Fibroblast of skin of left quadriceps (primary cell): ENCODE measurements around the gene PPP4R3A.
A peak's percentile ranks its signal among the peaks of the same experiment; 100 is the strongest.
"Not testable (repeated sequence)": the region's sequence is repeated elsewhere in the genome, so short reads cannot be mapped to it uniquely, and the experiment has no call there.

Experiments
- DNase-seq, 2 experiments: peaks; one replicate each; pipeline ENCODE4 v3.0.0-alpha.2; 2013; ENCODE audit warnings: low read depth in 2 of 2

Gene PPP4R3A

DNA sequence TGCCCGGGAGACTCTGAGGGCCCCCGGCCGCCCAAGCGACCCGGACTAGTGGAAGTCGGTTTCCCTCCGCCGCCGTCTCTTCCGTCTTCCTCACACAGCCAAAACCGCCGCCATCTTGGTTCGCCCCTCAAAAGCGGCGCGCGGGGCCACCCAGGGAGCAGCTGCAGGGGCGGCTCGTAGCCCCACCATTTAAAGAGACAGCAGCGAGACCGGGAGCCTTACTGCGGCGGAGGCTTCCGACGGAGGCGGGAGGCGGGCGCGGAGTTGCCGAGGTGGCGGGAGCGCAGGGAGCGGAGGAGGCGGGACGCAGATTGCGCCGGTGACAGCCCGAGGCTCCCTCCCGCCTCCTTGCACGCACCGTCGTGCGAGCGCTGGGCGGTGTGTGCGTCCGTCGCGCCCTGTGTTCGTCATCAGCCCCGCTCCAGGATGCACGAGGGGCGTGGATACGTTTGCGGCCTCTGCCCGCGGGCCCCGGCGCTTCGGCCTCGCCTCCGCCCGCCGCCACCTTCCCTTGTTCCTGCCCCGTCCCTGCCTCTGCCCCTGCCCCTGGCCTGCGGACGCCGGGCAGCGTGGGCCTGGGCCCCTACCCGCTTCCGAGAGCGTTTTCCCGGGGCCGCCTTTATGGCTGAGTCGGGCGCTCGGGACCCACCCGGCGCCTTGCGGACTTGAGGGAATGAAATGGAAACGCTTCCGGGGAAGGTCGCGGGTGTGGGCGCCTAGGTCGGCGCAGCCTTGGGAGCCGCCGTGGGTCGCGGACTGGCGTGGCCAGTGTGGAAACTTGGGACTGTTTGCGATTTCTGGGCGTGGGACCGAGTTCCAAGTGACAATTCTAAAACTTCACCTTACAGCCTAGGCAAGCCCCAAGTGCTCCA lies at the start of gene PPP4R3A:
Gene PPP4R3A (minus strand): TSS at position 140 of the 872 bp plus-strand sequence. CDS start 663 bp downstream, outside the sequence.
- peak; percentile 93 to 94 for DNase-seq

- DNase-seq = no peak
These were observed 45.4 kb upstream of the PPP4R3A start for GRCh38 chr14:91555531-91555930.

DNA sequence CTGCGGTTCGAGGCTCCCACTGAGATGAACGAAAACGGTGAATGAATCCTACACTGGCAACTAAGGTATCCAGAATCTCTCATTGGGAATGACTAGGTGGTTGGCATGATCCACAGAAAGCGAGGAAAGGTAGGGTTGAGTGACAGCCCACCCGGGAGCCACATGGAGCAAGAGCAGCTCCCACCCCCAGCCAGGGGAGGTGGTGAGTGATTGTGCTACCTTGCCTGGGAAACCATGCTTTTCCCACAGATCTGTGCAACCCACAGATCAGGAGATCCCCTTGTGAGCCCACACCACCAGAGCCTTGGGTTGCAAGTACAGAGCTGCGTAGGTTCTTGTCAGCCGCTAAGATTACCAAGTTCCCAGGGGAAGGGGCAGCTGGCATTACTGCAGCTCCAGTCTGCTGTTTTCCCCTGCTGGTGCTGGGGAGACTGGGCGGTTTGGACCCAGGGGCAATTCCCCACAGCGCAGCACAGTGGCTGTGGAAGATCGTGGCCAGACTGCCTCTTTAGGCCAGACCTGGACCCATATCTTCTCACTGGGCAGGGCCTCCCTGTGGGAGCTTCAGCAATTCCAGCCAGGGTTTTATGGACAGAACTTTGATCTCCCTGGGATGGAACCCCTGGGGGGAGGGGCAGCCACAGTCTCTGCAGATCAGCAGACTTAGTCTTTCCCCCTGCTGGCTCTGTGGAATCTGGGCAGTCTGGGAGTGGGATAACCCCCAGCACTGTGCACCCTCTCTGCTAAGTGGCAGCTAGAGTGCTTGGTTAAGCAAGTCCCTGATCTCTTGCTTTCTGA lies 44.6 kb upstream of the PPP4R3A start:
- no peak for DNase-seq

GRCh38 chr14:91548108-91548507 lies 38.0 kb upstream of the PPP4R3A start:
- no peak for DNase-seq

DNA sequence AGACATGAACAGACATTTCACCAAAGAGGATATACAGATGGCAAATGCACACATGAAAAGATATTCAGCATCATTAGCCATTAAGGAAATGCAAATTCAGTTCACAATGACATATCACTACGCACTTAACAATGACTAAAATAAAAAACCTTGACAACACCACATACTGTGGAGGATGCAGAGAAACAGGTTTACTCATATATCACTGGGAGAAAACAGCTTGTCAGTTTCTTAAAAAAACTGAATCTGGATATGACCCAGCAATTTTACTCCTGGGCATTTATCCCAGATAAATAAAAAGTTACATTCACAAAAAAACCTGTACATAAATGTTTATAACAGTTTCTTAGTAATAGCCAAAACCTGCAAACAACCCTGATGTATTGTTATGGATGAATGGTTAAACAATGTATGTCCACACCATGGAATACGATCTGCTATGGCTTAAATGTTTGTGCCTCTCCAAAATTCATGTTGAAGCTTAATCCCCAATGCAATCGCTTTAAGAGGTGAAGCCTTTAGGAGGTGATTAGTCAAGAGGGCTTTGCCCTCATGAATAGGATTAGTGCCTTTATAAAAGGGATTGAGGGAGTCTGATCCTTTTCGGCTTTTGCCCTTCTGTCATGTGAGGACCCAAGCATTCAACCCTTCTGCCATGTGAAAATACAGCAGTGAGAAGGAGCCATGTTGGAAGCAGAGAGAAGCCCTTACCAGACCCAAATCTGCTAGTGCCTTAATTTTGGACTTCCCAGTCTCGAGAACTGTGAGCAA lies 36.0 kb upstream of the PPP4R3A start:
- no peak for DNase-seq

DNA sequence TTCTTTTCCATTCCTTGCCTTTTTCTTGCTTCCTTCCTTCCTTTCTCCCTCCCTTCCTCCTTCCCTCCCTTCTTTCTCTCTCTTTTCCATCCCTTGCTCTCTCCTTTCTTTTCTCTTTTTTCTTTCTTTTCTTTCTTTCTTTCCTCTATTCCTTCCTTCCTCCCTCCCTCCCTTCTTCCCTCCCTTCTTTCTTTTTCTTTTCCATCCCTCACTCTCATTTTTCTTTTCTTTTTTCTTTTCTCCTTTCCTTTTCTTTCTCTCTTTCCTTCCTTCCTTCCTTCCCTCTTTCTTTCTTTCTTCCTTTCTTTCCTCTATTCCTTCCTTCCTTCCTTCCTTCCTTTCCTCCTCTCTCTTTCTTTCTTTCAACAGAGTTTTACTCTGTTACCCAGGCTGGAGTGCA lies 35.1 kb upstream of the PPP4R3A start:
- DNase-seq = no peak

GRCh38 chr14:91536327-91536726 lies 26.2 kb upstream of the PPP4R3A start:
- DNase-seq = no peak

DNA sequence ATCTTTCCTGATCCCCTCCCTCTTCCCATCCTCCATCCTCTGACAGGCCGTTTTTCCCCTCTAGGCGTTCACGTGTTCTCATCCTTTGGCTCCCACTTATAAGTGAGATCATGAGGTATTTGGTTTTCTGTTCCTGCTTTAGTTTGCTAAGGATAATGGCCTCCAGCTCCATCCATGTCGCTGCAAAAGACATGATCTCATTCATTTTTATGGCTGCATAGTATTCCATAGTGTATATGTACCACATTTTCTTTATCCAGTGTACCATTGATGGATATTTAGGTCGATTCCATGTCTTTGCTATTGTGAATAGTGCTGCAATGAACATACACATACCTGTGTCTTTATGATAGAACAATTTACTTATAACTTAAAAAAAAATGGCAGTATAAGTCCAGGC lies 23.9 kb upstream of the PPP4R3A start:
- DNase-seq = not testable (repeated sequence)

DNA sequence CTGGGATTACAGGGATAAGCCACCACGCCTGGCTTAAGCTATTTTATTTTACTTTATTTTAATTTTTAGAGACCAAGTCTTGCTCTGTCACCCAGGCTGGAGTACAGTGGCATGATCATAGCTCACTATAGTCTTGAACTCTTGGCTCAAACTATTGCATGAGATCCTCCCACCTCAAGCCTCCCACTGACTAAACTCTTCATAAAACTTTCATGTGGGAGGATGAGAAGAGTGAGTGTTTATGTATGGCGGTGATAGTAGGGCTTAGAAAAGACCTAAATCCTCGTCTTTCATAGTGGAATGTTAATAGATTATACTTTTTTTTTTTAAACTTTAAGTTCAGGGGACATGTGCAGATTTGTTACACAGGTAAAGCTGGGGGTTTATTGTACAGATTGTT lies 23.5 kb upstream of the PPP4R3A start:
- no peak for DNase-seq

DNA sequence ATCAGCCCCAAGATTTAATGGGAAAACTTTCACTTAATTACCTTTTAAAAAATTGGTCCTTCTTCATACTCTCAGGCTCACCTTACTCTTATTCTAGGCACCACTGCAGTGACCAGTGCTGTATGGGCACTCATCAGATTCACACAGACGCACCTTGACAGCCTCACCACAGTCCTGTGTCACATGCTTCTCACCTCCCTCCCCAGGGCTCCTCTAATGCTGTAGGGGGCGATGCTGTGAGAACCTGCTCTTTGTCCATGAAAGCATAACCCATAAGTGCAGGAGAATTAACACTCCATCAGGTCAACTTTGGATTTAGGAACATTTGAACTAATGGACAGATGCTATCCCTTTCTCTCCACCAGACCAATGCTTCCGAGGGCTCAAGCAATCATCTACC lies 13.9 kb upstream of the PPP4R3A start:
- no peak for DNase-seq

DNA sequence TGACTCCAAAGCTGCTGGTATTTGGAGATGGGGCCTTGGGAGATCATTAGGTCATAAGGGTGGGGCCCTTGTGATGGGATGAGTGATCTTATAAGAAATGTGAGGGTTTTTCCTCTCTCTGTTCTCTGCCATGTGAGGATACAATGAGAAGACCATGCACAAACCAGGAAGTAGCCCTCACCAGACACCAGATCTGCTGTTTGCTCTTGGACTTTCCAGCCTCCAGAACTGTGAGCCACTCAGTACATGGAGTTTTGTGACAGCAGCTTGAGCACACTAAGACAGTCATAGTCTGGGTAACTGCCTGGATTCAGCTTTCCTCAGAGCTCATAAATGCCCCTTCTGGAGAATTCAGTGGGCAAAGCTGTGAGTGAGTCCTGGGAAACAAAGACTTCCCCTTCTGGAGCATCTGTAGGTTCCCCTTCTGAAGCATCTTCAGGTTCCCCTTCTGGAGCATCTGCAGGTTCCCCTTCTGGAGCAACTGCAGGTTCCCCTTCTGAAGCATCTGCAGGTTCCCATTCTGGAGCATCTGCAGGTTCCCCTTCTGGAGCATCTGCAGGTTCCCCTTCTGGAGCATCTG lies 11.0 kb upstream of the PPP4R3A start:
- DNase-seq = no peak

- DNase-seq = no peak
These were observed 10.0 kb upstream of the PPP4R3A start for GRCh38 chr14:91520138-91520537.

DNA sequence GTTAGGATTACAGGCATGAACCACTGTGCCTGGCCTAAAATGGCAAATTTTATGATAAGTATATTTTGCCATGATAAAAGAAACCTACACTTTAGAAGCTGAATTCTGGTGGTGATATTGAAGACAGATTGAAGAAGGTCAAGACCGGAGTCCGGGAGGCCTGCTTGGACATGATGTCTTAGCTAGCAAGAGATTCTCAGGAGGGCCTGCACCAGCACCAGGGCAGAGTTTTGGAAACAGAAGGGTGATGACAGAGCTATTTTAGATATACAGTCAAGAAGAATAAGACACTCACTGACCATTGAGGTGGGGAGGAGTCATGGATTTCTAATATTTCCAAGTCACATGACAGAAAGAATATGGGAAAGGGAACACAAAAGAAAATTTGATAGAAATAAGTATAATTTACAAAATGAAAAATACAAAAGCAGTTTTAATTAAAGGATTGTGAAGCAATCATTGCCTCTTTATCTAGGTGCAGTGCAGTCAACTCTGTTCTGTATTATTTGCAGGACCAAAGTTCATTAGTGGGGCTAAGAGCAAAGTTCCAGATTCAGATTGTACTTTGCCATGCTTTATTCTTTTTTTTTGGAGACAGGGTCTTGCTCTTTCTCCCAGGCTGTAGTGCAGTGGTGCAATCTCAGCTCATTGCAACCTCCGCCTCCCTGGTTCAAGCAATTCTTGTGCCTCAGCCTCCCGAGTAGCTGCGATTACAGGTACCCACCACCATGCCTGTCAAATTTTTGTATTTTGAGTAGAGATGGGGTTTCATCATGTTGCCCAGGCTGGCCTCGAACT lies 9.3 kb upstream of the PPP4R3A start:
- no peak for DNase-seq

DNA sequence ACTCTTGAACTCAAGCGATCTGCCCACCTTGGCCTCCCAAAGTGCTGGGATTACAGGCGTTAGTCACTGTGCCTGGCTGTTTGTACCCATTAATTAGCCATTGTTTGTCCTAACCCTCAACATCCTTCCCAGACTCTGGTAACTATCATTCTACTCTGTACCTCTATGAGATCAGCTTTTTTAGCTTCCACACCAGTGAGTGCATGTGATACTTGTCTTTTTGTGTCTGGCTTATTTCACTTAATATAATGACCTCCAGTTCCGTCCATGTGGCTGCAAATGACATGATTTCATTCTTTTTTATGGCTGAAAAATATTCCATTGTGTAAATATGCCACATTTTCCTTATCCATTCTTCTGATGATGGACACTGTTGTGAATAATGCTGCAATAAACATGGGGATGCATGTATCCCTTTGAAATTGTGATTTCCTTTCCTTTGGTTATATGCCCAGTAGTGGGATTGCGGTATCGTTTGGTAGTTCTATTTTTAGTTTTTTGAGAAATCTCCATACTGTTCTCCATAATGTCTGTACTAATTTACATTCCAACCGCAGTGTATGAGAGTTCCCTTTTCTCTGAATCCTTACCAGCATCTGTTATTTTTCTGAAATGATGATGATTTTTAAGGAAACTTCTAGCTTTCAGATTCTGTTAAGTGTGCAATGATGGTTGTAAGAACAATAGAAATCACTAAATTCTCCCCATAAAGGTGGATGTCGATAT lies 6.7 kb upstream of the PPP4R3A start:
- DNase-seq = no peak

DNA sequence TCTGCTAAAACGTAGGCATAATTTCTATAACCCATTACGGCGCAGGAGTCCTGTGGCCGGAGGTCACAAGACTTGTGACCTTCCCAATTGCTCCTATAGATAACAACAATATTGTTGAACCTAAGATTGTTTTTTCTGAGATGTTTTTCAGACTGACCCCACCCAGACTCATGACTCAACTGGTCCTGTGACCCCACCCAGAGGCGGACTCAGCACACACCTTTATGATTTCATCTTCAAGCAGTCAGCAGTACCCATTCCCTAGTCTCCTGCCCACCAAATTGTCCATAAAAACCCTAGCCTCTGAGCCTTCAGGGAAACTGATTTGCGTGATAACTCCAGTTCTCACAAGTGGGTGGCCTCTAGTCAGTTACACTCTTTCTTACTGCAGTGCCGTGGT lies 5.9 kb upstream of the PPP4R3A start:
- DNase-seq = no peak

DNA sequence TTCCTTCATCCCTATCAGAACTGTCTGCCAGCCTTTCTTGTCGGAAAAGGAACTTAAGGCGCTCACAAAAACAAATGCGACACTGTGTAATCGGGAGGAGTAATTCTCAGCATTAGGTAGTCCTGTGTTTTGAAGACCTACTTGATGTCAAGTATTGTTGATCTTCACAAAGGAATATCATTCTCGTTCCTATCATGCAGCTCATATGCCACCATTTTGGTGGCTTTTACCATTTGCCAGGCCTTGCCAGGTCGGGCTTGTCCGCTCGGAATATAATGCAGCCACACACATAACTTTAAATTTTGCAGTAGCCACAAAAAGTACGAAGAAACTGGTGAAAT lies 903 bp upstream of the PPP4R3A start:
- no peak for DNase-seq

DNA sequence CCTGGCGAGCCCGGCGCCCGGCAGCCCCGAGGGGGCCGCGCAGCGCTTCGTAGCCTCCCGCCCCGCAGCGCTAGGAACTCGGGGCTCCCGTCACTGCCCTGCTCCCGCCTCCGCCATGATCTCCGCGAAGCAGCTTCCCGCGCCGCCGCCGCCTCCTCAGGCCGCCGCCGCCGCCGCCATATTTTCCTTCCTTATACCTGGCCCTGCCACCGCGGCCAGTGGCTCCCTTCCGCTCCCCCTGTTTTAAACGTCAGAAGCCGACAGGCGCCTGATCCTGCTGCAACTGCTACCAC lies 286 bp downstream of the PPP4R3A start:
- no peak for DNase-seq

DNA sequence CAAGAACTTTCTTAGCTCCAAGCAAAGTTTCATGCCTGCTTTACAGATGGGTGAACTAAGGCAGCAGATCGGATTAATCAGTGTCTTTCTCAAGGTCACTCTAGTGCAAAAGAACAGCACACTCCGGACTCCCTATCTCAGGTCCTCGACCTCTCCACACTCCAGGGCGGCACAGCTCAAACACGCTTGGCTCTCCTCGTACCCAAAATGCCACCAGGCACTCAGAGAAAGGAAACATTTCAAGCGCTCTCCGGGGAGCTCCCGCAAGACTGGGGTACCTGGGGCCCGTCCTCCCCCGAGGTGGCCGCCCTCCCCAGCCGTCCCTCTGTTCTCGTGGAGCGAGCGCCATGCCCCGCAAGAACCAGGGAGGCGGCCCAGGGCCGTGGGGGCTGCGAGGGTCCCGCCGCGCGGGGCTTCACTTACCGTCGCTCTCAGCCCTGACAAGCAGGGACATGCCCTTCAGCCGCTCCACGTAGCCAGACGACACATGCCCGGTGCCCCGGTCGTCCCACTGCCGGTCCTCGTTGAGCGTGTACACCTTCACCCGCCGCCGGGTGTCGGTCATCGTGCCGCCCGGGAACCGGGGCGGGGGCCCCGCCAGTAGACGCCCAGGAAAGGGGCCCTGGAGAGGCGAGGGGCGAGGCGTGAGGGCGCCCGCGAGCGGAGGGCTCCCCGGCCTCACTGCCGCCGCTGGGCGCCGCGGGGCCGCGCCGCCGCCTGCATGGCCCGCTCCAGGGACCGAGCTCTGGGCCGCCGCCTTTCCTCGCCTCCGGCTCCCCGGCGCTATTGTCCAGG lies 830 bp downstream of the PPP4R3A start:
- no peak for DNase-seq

DNA sequence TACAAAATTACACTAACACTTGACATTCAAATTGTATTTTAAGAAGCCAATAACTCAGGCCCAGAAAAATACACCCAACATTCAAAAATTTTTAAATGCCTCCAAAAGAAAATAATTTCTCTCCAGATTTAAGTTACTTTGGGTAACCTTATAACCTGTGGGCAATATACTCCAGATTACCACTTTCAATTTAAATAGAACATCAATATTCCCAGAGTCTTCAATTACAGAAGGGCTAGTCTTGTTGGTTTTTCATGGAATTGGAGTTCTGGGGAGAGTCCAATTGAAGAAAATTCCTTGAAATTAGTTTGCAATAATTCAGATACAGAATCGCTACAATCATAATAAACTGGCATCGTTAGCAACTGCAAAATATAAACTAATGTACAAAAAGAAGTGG lies 2.0 kb downstream of the PPP4R3A start:
- no peak for DNase-seq

DNA sequence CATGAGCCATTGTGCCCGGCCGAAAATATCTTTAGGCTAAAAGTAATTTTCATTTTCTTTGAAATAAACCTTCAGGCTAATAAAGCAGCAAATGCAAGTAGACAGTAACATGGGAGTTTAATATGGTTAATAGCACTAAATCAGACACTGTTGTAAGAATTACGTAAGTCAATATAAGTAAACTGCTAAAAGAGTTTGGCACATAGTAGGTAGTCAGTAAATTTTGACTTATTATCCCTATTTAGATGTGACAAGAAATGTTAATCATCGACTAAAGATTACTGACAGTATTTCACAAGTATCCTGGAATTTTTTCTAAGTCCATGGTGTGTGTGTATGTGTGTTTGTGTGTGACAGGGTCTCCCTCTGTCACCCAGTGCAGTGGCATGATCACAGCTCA lies 3.9 kb downstream of the PPP4R3A start:
- no peak for DNase-seq
